GM10248 (cell line): Measurements from ENCODE around the gene AQP1.

Source experiments
- CTCF ChIA-PET: fragments of 300-600 bp; sonication (Branson Sonifier 250); formaldehyde crosslinking; extraction: SDS; loops from one replicate; lab custom pipeline; 2021; ENCODE audit warnings: antibody characterized with exemption; lab: Yijun Ruan, JAX
- POLR2A ChIA-PET: fragments of 350-650 bp; sonication (Branson Sonifier 250); formaldehyde crosslinking; extraction: SDS; loops from one replicate; lab custom pipeline; 2020; ENCODE audit warnings: antibody characterized with exemption; lab: Yijun Ruan, JAX
- DNase-seq: peaks from one replicate; pipeline ENCODE4 v3.0.0; 2012; ENCODE audit errors: extremely low spot score
- TF ChIP-seq, protein P1 (sequence below): IDR thresholded peaks from 2 replicates; pipeline ENCODE4 v1.5.1; 2012; ENCODE audit warnings: mild to moderate bottlenecking, low read depth; ENCODE audit errors: extremely low read depth, missing control alignments, control extremely low read depth

Gene AQP1

DNA sequence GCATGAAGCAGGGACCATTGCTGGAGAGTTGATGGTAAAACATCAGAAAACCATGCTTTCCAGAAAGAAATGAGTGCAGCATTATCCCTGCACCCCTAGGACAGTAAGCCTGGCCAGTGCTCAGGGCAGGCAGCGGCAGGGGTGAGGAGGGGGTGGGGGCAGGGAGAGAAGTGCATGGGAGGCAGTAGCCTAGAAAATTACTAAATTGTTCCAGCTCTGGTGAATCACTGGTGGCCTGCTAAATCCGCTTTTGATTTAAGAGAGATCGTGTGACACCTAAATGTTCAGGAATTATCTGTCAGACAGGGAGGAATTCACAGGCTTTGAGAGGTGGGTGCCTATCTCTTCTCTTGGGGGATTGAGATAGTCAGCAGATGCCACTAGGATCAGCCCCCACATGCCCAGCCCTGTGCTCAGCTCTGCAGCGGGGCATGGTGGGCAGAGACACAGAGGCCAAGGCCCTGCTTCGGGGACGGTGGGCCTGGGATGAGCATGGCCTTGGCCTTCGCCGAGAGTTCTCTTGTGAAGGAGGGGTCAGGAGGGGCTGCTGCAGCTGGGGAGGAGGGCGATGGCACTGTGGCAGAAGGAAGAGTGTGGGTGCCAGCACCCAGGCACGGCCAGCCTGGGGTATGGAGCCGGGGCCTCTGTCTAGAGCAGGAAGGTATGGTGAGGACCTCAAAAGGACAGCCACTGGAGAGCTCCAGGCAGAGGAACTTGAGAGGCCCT is 5.0 kb upstream of the AQP1 start:
- ChIA-PET CTCF (interaction anchor here (1.3 kb wide), 1 partner anchor 68 kb away, joined by 3 read pairs; no protein-coding TSS in a partner anchor), POLR2A (no interaction called here)
- TF ChIP-seq, protein P1, sequence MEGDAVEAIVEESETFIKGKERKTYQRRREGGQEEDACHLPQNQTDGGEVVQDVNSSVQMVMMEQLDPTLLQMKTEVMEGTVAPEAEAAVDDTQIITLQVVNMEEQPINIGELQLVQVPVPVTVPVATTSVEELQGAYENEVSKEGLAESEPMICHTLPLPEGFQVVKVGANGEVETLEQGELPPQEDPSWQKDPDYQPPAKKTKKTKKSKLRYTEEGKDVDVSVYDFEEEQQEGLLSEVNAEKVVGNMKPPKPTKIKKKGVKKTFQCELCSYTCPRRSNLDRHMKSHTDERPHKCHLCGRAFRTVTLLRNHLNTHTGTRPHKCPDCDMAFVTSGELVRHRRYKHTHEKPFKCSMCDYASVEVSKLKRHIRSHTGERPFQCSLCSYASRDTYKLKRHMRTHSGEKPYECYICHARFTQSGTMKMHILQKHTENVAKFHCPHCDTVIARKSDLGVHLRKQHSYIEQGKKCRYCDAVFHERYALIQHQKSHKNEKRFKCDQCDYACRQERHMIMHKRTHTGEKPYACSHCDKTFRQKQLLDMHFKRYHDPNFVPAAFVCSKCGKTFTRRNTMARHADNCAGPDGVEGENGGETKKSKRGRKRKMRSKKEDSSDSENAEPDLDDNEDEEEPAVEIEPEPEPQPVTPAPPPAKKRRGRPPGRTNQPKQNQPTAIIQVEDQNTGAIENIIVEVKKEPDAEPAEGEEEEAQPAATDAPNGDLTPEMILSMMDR = no peak
- DNase-seq = no peak

DNA sequence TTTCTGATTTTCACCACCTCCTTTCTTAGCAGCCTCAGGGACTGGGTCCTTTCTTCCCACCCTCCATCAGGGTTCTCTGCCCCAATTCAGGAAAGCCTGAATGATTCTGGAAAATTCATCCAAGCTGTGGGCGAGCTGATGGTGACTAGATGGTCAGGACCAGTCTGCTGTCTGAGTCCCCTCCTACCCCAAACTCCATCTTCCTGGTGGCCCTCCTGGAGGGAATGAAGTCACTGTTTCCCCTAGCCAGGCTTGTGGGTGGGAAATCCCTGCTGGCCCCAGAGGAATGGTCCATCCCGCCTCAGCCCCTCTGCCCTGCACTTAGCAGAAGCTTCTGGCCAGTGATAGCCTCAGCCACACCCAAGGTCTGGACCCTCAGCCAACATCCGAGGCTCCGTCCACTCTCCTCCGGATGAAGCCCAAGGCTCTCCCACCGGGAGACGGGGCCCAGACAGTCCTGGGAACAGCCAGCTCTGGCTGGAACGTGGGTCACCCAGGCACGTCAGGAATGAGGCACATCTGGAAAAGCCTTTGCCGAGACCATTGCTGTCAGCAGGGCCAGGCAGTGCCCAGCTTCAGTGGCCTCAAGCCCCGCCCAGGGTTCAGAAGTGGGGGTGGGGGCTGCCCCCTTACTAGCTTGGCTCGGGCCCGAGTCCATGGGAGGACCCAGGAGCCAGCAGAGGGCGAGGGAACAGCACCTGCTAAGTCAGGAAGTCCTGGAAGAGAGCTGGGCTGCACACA is 4.0 kb upstream of the AQP1 start:
- DNase-seq = no peak
- POLR2A ChIA-PET = no interaction called here
- CTCF ChIA-PET = interaction anchor here (1.1 to 1.3 kb wide), 2 partner anchors 30 to 108 kb away, joined by 4 to 5 read pairs; no protein-coding TSS in a partner anchor
- TF ChIP-seq, protein P1 = no peak

DNA sequence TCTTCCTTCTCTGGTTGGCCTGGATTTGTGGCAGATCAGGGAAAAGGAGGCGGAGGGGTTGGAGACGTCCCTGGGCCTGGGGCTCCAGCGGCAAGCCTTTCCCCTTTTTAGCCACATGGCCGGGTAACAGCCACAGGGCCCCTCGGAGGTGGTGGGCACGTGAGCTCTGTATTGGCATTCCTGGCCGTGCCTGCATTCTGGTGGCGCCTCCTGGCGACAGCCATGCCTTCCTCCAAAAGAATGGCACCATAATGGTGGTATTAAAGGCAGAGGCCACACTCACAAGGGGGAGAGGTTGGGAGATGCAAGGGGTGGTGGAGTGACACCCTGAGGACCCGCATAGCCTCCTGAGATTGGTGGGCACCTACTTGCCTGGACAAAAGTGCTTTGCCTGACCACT is 3.0 kb upstream of the AQP1 start:
- CTCF ChIA-PET = interaction anchor here (0.7 to 1.3 kb wide), 2 partner anchors 30 to 107 kb away, joined by 3 to 5 read pairs; no protein-coding TSS in a partner anchor
- POLR2A ChIA-PET = no interaction called here
- TF ChIP-seq, protein P1 = peak; percentile 14
- no peak for DNase-seq

DNA sequence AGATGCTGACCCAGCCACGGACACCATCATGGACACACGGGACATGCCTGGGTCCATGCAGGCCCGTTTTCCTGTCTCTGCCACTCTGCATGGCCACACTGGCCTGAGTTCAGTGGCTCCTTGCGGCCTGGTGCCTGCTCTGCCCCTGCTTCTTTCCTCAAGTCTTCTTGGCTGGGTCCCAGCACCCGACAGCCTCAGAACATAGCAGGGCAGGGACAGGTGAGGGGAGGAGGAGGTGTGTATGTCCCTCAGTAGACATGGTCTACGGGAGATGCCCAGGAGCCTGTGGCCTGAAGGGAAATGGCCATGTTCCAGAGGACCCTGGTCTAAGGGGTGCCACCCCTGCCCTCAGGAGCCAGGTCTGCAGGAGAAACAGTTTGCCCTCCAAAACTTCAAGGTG is 2.2 kb upstream of the AQP1 start:
- TF ChIP-seq, protein P1 = no peak
- ChIA-PET CTCF (interaction anchor here (0.6 to 1.2 kb wide), 2 partner anchors 21 to 29 kb away, joined by 3 to 4 read pairs; no protein-coding TSS in a partner anchor), POLR2A (no interaction called here)
- DNase-seq = no peak

DNA sequence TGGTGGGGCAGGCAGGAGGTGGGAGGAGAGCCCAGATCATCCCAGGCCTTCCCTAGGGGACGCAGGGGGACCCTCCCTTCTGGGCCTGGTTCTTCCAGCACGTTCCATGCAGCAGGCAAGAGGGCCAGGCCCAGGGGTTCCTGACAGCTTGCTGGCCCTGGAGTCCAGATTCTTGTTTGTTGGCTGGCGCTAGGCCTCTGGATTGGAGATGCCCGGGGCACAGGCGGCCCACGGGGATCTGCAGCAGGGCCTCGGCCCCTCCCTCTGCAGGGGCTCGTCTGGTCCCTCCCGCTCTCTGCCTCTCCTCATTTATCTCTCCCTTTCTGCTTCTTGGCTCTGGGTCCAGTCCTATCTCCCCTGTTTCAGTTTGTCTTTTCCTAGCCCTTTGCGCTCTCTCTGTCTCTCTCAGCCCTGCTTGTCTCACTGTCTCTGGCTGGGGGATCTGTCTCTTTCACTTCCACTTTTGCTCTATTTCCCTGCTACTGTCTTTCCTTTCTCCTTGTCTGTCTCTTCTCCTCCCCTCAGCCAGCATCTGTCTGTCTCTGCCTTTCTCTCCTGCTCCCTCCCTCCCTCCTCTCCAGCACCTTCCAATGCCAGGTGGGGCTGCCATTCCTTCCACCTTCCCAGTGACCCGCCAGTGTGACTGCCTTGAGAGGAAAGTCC is 1.1 kb upstream of the AQP1 start:
- TF ChIP-seq, protein P1 = no peak
- CTCF ChIA-PET = interaction anchor here (1.2 kb wide), 1 partner anchor 28 kb away, joined by 4 read pairs; no protein-coding TSS in a partner anchor
- no peak for DNase-seq
- POLR2A ChIA-PET = no interaction called here

DNA sequence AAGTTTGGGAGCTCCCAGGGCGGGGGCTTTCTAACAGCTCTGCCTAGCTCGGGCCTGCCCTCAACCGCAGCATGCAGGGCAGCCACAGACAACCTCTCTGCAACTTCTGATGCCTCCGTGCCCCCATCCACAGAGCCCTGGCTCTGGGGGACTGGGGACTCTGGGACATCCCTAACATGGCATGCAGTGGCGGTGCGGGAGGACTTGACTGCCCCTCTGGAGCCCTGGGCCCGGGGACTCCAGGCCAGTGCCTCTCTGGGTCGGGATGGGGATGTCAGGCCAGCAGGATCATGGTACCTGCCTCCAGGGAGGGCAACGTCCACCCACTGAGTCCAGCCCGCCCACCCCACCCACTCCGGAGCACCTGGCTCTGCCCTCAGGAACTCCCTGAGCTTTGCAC is 520 bp upstream of the AQP1 start:
- TF ChIP-seq, protein P1 = no peak
- no peak for DNase-seq
- ChIA-PET POLR2A (no interaction called here), CTCF (interaction anchor here (1.2 to 1.6 kb wide), 2 partner anchors 28 to 120 kb away, joined by 3 to 7 read pairs; no protein-coding TSS in a partner anchor)
